IMR-90 (cell line): ENCODE data around the gene IGF2BP3. TPM values are rescaled to one million over a fixed set of nuclear protein-coding genes. Genes with fewer than 3 reads are reported as not detected.

ENCODE experiments used
- ATAC-seq: fragments of 200-7000 bp; cut with Tn5 transposase; 2 replicates; pipeline ENCODE4 v1.9.1; 2020; ENCODE audit warnings: low read depth, mild to moderate bottlenecking, moderate library complexity
- BruUV-seq: library from RNA; stranded (reverse); fragments of 400-500 nt; replicated peaks from 2 replicates; lab custom pipeline; 2021; lab: Mats Ljungman, UMichigan
- CTCF ChIA-PET: fragments of 300-600 bp; formaldehyde crosslinking; extraction: SDS; loops from one replicate; lab custom pipeline; 2021; ENCODE audit warnings: antibody characterized with exemption; lab: Yijun Ruan, JAX
- POLR2A ChIA-PET: fragments of 300-600 bp; sonication (Branson Sonifier 250); formaldehyde crosslinking; loops from one replicate; lab custom pipeline; 2022; ENCODE audit warnings: antibody characterized with exemption; ENCODE audit not compliant: unreplicated experiment; lab: Charles Lee
- DNase-seq: peaks from one replicate; pipeline ENCODE4 v3.0.0; 2013
- H2AFZ ChIP-seq: replicated peaks from 2 replicates; pipeline ENCODE3; 2013; ENCODE audit warnings: low read length, mild to moderate bottlenecking; ENCODE audit not compliant: poor library complexity
- H2AK5ac ChIP-seq: 2 replicates; pipeline ENCODE4 v1.6.1; 2013; ENCODE audit warnings: low read depth, low read length, inconsistent platforms
- H2AK9ac ChIP-seq: replicated peaks from 2 replicates; pipeline ENCODE3; 2013; ENCODE audit warnings: mild to moderate bottlenecking, low read depth, low read length, moderate library complexity; ENCODE audit not compliant: poor library complexity
- H2BK120ac ChIP-seq: 2 replicates; pipeline ENCODE4 v1.6.1; 2013; ENCODE audit warnings: low read depth, low read length, inconsistent platforms
- H2BK15ac ChIP-seq: 3 replicates; pipeline ENCODE4 v1.6.1; 2013; ENCODE audit warnings: low read depth, low read length, inconsistent platforms
- H2BK20ac ChIP-seq: 2 replicates; pipeline ENCODE4 v1.6.1; 2013; ENCODE audit warnings: low read depth, mild to moderate bottlenecking, inconsistent platforms, low read length, moderate library complexity
- H2BK5ac ChIP-seq: 2 replicates; pipeline ENCODE4 v1.6.1; 2013; ENCODE audit warnings: mild to moderate bottlenecking, low read depth, low read length, inconsistent platforms; ENCODE audit not compliant: poor library complexity, severe bottlenecking
- H3K14ac ChIP-seq: replicated peaks from 2 replicates; pipeline ENCODE4 v1.6.1; 2013; ENCODE audit warnings: low read depth, low read length, inconsistent platforms
- H3K18ac ChIP-seq: 2 replicates; pipeline ENCODE4 v1.6.1; 2013; ENCODE audit warnings: low read depth, low read length, control low read depth
- H3K23ac ChIP-seq: 2 replicates; pipeline ENCODE4 v1.6.1; 2013; ENCODE audit warnings: low read depth, low read length, inconsistent platforms
- H3K27ac ChIP-seq: 2 replicates; pipeline ENCODE4 v1.5.1; 2013; ENCODE audit warnings: mild to moderate bottlenecking, control low read depth, low read length; ENCODE audit not compliant: insufficient read depth
- H3K27me3 ChIP-seq: 2 replicates; pipeline ENCODE4 v1.6.1; 2013; ENCODE audit warnings: low read length; ENCODE audit not compliant: control insufficient read depth, insufficient read depth
- H3K36me3 ChIP-seq: 2 replicates; pipeline ENCODE4 v1.6.1; 2013; ENCODE audit warnings: low read length, mixed read lengths; ENCODE audit not compliant: control insufficient read depth, insufficient read depth
- H3K4ac ChIP-seq: 2 replicates; pipeline ENCODE4 v1.6.1; 2013; ENCODE audit warnings: low read depth, low read length, inconsistent platforms
- H3K4me1 ChIP-seq: 2 replicates; pipeline ENCODE4 v1.6.1; 2013; ENCODE audit warnings: low read length, mixed read lengths; ENCODE audit not compliant: control insufficient read depth, insufficient read depth
- H3K4me2 ChIP-seq: 2 replicates; pipeline ENCODE4 v1.6.1; 2013; ENCODE audit warnings: low read depth, mild to moderate bottlenecking, control low read depth, low read length, moderate library complexity
- H3K4me3 ChIP-seq: 2 replicates; pipeline ENCODE4 v1.5.1; 2013; ENCODE audit warnings: low read depth, mild to moderate bottlenecking, control low read depth, low read length, moderate library complexity; ENCODE audit not compliant: insufficient read depth
- H3K56ac ChIP-seq: 2 replicates; pipeline ENCODE4 v1.6.1; 2013; ENCODE audit warnings: low read length, inconsistent platforms; ENCODE audit not compliant: insufficient read depth; ENCODE audit errors: extremely low read depth
- H3K79me1 ChIP-seq, 2 experiments: 2 replicates each; pipeline ENCODE4 v1.6.1; 2013; ENCODE audit warnings: low read length in 2 of 2, inconsistent platforms in 1 of 2, low read depth in 1 of 2
- H3K9ac ChIP-seq: 2 replicates; pipeline ENCODE4 v1.6.1; 2013; ENCODE audit warnings: low read depth, low read length, control low read depth
- H3K9me1 ChIP-seq: 2 replicates; pipeline ENCODE4 v1.6.1; 2013; ENCODE audit warnings: low read length, inconsistent platforms; ENCODE audit not compliant: insufficient read depth
- H3K9me3 ChIP-seq: 2 replicates; pipeline ENCODE4 v1.6.1; 2013; ENCODE audit warnings: low read length; ENCODE audit not compliant: control insufficient read depth, insufficient read depth
- H4K20me1 ChIP-seq: 2 replicates; pipeline ENCODE4 v1.6.1; 2013; ENCODE audit warnings: low read length, inconsistent platforms; ENCODE audit not compliant: insufficient read depth
- H4K5ac ChIP-seq: 2 replicates; pipeline ENCODE4 v1.6.1; 2013; ENCODE audit warnings: mild to moderate bottlenecking, low read depth, low read length, control low read depth
- H4K8ac ChIP-seq, 2 experiments: 2 replicates each; pipeline ENCODE4 v1.6.1; 2013; ENCODE audit warnings: low read depth in 2 of 2, low read length in 2 of 2, control low read depth in 1 of 2, inconsistent platforms in 1 of 2
- H4K91ac ChIP-seq: 2 replicates; pipeline ENCODE4 v1.6.1; 2013; ENCODE audit warnings: low read depth, low read length, inconsistent platforms; ENCODE audit not compliant: insufficient read depth
- CTCF ChIP-seq: conservative IDR thresholded peaks from 2 replicates; pipeline ENCODE4 v1.5.1; 2012; ENCODE audit warnings: mild to moderate bottlenecking, low read depth, low read length, improper control_type of control experiment
- MAFK ChIP-seq: IDR thresholded peaks from 2 replicates; pipeline ENCODE4 v1.6.1; 2012; ENCODE audit warnings: low read depth, low read length, improper control_type of control experiment
- RAD21 ChIP-seq: IDR thresholded peaks from 2 replicates; pipeline ENCODE4 v1.6.1; 2012; ENCODE audit warnings: low read length, improper control_type of control experiment
- RCOR1 ChIP-seq: IDR thresholded peaks from 2 replicates; pipeline ENCODE4 v1.6.1; 2012; ENCODE audit warnings: mild to moderate bottlenecking, low read length, improper control_type of control experiment; ENCODE audit not compliant: insufficient replicate concordance
- dilution Hi-C: fragments of 300-500 bp; cut with HindIII; formaldehyde crosslinking; loops from one replicate; pipeline ENCODE4 v1.14.3; 2018; ENCODE audit warnings: low sequenced_read_pairs; ENCODE audit not compliant: unreplicated experiment
- in situ Hi-C: fragments of 300-500 bp; cut with MboI; formaldehyde crosslinking; loops from 3 replicates; pipeline ENCODE4 v1.14.3; 2019; ENCODE audit warnings: low sequenced_read_pairs, inconsistent platforms, mixed read lengths
- intact Hi-C: fragments of 100-400 bp; cut with micrococcal nuclease; formaldehyde crosslinking; loops from 2 replicates; pipeline ENCODE4 v1.10.0; 2022
- polyA plus RNA-seq, 3 experiments: library from polyadenylated mRNA; depleted of rRNA; stranded (reverse); fragments of >200 nt; gene quantifications; 2 replicates each; pipeline ENCODE4 v1.2.3, GENCODE V29; 2012; ENCODE audit warnings: low replicate concordance in 1 of 3
- total RNA-seq: library from RNA; depleted of rRNA; stranded (reverse); fragments of >200 nt; gene quantifications from 2 replicates; pipeline ENCODE4 v1.2.3, GENCODE V29; 2012

IGF2BP3 gene
- total and polyA plus RNA-seq, 2 of the 4 experiments (the other 2 are of a cell fraction): 50.9 to 59.3 TPM

GRCh38 chr7:23332193-23332592, 138.1 kb downstream of the IGF2BP3 start:
- Histone ChIP-seq H2BK5ac (no peak overlapping the region), H4K8ac (no peak overlapping the region), H3K4me2 (no peak overlapping the region), H3K36me3 (peaks cover 14% of the 10 kb centered on the region), H4K20me1 (peaks cover 13% of the 10 kb centered on the region; the same call in 1 of the 2 replicates), H3K4ac (no peak overlapping the region), H2AK9ac (no peak overlapping the region), H3K4me3 (no peak overlapping the region), H3K14ac (no peak overlapping the region), H3K9me3 (no peaks in the 10 kb centered on the region), H2AFZ (no peak overlapping the region), H3K18ac (no peak overlapping the region), H3K23ac (no peak overlapping the region), H3K56ac (no peak overlapping the region), H2AK5ac (no peak overlapping the region), H4K91ac (no peak overlapping the region), H4K5ac (no peak overlapping the region), H3K27ac (no peak overlapping the region), H3K4me1 (peaks cover 14% of the 10 kb centered on the region), H3K9ac (no peak overlapping the region), H3K27me3 (no peaks in the 10 kb centered on the region), H3K79me1 (peaks cover 14 to 51% of the 10 kb centered on the region in 2 experiments), H3K9me1 (peaks cover 5% of the 10 kb centered on the region), H2BK20ac (no peak overlapping the region; the same call in 1 of the 2 replicates), H2BK15ac (no peak overlapping the region), H2BK120ac (no peak overlapping the region)
- BruUV-seq: no TSS peak
- ATAC-seq (no peak), DNase-seq (peak; percentile 26)
- no peak for TF ChIP-seq RCOR1
- TF ChIP-seq RAD21: no peak
- 0 out of 2 replicates have a peak, but pooled peaks have one; percentile 21 for TF ChIP-seq MAFK
- no peak for TF ChIP-seq CTCF
- intact Hi-C loops (no loop called here), dilution Hi-C loops (no loop called here), in situ Hi-C loops (no loop called here)
- POLR2A ChIA-PET: no interaction called here
- CTCF ChIA-PET: no interaction called here
